HG03457 (cell line): ENCODE measurements around the gene STXBP5.
A peak's percentile ranks its signal among the peaks of the same experiment; 100 is the strongest.

ENCODE experiments used
- ATAC-seq: cut with Tn5 transposase; IDR thresholded peaks from one replicate; pipeline ENCODE4 v1.9.1; 2021; ENCODE audit warnings: moderate number of reproducible peaks; ENCODE audit not compliant: unreplicated experiment

The STXBP5 gene

DNA sequence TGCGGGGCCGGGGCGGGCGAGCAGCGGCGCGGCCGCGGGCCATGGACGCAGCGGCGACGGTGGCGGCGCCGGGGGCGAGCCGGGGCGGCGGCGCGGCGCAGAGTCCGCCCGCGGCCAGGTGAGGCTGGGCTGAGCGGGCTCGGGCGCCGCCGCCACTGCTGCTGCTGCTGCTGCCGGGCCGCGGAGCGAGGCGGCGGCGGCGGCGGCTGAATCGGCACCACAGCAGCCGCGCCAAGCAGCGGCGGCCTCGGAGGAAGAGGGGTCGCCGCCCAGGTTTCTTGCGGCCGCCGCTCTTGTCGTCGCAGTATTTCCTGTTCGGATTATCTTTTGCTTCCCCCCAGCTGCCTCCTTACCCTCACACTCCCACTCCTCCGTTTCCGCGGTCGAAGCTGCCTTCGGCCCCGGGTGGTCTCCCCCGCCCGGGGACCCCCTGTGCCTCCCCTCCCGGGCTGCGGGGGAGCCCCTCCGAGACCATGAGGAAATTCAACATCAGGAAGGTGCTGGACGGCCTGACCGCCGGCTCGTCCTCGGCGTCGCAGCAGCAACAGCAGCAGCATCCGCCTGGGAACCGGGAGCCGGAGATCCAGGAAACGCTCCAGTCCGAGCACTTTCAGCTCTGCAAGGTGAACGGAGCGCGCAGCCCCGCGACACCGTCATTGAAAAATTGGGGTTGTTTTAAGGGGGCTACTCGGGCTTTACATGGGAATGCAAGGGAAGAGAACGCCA lies at the start of gene STXBP5:
TSS of gene STXBP5 (plus strand) at position 358 of the 726 bp plus-strand sequence. CDS start at position 474, 116 bp downstream.
- peak; percentile 25 for ATAC-seq

DNA sequence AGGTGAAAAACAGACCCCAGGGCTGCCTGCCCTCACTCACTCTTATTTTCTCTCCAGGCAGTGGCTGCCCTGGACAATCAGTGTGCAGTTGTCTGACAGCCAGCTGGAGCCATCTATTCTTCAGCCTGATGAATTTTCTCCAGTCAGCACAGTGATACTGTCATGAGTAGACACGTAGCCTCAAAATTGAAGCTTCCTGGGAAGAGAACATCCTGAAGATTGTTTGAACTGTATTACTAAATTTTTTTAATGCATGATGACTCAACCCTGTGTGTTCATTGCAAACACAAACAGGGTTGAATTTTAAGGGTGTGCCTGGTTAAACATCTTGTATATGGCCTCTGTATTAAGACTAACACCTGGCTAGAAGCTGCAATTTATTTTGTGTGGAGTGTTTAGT lies 49.8 kb upstream of the STXBP5 start:
- ATAC-seq: no peak

DNA sequence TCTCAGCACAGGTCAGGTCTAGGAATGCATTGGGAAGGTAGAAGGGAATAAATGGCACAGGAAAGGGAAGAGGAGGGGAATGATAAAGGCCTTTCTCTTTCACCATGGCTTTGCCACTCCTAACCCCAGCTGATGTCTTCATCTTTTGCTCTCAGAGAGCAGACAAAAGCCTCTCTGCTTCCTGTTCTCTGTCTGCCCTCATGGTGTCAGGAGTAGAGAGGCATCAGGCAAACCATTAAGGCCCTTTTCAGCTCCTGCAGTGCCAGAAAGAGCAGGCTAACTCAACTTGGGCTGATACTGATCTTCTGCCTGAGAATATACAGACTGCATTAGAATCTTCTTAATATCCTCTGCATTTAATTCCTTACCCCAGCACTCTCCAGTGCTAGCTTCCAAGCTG lies 48.0 kb upstream of the STXBP5 start:
- ATAC-seq: no peak

DNA sequence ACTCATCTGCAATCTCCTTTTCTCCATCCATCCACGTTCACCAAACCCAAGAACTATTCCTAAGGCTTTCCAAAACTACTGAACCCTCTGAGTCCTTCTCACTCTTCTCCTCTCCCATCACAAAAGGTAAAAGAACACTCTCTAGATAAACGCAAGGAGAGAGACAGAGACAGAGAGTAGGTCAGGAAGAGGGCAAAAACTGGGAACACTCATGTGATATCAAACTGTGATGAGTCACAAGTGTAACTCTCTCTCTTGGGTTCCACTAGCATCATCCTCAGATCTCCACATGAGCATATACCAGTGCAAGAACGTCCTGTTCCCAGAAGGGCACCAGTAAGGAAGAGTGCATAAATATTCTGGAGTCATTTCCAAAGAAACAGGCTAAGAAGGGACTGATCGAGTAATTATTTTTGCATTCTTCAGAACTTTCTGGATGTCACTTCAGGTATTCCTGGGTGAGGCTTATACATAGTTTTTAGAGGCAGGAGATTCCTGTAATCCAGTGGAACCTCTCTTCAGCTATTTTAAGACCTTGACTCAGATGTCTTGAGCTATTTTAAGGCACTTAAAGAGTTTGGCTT lies 47.3 kb upstream of the STXBP5 start:
- no peak for ATAC-seq

DNA sequence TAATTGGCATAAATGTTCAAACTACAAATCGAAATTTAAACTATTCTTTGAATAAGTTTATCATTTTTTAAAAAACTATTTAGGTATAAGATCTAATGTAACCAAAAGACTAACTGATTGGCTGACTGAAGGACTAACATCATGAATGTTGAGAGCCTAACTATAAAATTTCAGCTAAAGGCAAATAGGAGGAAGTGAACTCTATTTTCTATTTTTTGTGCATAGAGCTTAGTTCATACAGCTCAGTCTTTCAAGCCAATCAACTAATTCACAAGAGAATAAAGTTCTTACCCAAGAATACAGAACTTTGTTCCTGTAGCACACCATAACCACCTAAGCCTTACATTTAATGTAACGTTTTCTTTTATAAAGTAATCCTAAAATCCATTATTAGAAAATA lies 46.3 kb upstream of the STXBP5 start:
- no peak for ATAC-seq

DNA sequence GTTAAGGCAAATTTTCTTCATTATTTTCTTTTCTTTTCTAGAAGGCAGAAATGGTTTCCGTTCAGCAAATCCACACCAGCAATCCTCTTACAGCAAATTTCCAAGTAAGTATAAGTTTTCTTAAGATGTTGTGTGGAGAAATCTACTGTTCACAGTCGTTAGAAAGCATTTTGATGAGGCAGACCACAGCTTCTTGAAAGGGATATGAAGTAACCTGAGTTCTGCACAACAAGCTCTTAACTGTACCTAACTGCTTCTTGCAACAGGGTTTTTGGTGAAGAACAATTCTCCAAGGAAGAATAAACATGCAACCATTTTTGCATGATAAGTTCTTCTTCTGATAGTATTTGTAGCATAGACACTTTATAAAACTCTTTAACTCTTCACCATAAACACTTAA lies 45.3 kb upstream of the STXBP5 start:
- ATAC-seq: no peak

DNA sequence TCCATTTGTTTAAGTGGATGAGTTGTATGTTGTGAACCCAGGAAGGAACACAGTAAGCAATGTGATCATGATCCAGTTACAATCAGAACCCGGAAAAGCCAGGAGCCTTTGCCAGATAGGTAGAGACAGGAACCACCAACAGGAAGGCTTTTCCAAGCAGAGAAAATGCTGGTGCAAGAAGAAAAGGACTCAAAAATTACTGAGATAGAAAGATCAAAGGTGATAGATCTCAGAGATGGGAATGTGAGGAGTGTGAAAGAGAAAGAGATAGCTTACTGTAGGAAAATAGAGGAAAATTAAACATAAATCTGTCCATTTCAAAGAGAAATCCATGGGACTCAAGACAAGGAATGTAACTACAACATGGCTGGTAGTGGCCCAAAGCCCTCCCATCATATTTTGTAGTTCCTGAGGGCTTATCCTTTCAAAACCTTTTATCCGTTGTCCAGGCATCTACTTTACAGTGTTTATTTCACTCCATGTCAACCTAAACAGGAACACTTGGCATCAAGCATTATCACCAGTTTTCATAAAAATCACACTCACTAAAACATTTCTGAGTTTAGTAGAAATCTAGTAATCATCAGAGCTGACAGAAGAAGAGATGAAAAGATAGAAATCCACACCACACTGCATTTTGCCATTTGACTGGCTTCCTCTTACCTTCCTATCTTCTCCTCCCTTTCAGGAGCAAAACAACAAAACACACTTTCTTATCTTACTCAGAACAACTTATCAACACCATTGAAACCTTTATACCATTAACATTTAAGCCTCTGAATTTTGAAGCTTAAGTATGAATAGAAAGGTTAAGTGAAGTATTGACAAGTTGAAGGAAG lies 44.5 kb upstream of the STXBP5 start:
- ATAC-seq: no peak

DNA sequence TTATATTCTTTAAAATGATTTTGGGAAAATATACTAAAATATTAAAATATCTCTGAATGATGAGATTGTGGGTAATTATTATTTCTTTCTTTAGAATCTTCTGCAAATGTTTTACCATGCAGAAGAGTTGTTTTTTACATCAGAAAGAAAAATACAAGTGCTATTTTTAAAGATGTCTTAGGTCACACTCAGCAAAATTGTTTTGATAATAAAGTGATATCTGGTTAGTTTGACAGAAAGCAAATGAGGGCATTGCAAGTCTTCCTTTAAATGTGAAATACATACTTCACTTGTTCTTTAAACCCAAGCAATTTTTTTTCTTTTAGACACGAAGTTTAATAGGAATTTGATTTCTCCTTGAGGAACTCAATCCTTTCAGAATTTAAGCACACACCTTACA lies 43.6 kb upstream of the STXBP5 start:
- no peak for ATAC-seq

DNA sequence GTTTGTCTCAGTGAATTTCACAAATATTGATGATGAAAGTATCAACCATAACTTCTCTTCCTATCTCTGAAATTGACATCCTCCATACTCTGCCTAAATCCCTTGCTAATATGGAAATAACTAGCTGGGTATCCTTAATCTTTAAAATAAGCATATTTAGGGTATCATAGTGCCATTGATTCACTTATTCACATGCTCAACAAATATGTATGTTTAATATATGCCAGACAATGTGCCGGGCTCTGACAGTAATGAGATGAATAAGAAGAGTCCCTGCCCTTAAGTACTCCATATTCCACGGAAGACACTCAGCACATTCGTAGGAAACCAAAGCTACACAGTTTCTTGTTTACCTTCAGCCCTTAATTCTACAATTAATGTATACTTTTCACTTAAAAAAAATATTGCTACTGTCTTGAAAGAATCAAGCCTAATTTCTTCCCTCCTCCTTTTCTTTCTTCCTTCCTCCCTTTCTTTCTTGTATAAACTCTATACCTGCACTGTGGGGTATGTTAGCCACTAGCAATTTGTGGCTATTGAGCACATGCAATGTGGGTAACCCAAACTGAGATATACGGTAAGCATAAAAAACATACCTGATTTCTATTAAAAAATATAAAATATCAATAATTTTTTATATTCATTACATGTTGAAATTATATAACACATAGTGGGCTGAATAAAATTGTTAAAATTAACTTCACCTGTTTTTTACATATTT lies 42.8 kb upstream of the STXBP5 start:
- ATAC-seq: no peak

DNA sequence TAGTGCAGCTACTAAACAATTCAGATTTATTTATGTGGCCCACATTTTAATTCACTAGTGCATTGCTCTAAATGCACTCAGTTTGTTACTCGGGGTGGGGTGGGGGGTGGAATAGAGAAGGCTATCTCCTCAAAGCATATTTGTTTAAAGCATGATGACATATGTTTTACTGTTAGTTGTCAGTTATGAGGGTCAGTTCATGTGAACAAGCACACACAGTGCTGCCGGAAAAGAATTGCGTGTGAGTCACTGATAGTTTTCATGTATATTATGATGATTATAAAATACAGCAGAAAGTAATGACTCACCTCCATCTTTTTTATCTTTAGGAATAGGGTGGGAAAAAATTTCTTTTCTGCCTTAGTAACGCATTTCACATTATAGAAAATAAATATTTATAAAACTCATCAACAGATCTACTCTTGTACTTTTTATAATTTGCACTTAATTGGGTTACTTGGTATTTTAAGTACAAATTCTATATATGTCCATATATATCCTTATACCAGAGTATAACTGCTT lies 42.2 kb upstream of the STXBP5 start:
- no peak for ATAC-seq

DNA sequence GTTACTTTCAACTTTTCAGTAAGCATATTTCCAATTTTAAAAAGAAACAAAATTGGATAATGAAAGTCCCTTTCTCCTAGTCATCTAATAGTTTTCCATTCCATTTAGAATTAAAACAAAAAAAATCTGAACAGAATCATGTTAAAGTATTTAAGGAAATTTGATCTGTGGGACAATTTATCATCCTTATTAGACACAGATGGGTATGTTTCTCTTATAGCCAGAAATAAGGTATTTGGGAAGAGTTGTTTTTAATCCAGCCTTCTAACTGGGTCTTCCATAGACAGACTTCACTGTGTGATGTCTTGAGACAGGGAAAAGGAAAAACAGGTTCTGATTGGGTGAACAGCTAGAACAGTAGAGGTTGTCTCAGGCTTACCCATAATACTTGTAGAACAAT lies 39.5 kb upstream of the STXBP5 start:
- no peak for ATAC-seq

DNA sequence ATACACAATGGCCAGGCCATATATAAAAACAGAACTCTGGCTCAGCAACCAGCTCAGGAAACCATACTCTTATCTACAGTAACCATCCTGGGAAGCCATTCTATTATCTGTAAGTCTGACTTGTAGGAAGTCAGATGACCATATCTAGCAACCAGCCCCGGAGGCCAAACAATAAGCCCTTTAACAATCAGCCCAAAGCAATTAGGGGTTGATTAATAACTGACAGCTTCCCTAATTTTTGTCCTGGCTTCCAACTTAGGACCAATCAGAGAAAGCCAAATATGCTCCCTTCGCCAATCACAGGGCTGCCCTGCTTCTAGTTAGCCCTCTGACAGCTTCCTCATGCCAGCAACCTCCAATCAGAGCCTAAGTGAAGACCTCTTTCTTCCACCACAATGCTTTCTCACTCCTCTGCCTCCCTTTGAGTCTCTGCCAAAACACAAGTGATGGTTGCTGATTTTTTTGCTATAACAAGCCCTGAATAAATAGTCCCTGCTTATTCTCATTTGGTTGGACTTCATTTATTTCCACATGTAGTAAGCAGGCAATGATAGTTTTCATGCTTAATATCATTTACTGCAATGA lies 37.8 kb upstream of the STXBP5 start:
- ATAC-seq: no peak

DNA sequence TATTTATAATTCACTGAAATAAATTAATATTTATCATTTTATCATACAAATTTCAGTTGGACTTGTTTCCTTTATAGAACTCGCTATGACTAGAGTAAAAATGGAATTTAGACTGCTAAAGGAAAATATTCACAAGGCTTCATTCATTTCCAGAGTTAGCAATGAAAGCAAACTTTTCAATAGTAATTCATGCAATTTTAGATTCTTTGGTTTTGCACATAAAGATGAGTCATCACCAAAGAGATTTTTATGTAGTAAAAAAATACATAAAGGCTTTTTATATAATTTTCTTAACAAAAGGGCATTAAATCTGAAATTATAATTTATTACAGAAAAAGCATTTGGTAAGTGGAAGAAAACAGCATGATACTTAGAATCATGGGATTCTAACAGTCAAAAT lies 37.2 kb upstream of the STXBP5 start:
- ATAC-seq: no peak

DNA sequence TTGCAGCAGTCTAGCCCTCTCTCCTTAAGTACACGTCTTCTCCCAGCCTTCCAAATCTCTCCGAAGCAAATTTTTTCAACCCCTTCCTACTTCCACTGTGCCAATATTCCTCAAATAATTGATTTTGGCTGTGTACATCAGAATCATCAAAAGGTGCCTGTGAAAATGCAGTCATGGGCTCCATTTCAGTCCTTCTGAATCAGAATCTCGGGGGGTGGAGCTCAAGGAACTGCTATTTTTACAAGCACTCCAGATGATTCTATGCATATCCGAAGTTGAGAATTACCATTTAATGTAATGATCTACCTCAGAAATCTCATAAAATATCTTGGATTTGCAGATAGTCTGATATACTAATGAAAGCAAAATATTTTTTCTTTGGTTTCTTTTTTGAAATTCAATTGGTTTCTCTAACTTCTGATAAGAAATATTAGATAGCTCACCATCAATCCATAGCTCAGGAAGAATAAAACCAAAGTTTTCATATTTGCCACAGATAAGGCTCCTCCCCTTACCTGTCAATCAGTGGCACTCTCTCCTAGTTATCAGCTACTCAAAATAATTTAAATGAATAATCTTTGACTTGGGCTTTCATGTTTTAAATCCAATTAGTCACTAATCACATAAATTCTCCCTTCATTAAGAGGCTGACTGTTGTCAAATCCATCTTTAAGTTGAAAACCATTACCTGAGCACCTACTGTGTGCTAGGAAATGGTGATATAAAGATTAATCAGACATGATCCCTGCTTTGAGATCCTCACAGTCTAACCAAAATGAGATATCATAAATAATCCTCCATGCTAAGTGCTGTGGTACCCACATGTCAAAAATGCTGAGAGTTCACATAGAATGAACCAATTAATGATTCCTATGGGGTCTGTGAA lies 36.4 kb upstream of the STXBP5 start:
- ATAC-seq: no peak

DNA sequence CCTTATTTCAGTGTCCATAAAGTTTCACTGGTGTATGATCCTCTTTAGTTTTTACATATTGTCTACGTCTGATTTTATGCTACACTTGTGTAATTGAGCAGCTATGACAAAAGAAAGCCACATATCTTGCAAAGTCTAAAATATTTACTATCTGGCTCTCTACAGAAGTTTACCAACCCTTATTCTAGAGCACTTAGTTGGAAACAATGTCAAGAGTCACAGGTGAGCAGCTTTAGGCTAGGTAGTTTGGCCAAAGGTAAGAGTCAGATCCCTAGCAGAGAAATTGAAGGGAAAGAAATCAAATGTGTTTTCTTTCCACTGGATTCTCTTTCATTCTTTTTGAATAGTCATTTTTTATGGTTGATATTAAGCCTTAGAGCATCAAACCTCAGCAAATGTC lies 34.7 kb upstream of the STXBP5 start:
- ATAC-seq: no peak

DNA sequence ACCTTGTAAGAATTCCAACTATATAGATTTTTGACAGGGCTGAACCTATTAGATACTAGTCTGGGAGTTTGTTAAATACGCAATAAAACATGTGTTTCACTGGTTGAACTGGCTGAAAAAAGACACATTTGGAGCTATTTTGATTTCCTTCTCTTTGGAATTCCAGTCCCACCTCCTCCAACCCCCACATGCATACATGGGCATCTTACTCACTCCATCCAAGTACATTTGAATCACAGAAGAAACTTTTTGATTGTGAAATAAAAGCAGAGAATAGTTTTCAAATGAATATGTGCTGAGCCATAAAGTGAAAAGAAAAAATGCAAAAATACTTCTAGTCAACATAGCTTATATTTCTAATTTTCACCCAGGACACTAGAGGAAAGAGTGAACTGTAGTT lies 33.9 kb upstream of the STXBP5 start:
- ATAC-seq: no peak

DNA sequence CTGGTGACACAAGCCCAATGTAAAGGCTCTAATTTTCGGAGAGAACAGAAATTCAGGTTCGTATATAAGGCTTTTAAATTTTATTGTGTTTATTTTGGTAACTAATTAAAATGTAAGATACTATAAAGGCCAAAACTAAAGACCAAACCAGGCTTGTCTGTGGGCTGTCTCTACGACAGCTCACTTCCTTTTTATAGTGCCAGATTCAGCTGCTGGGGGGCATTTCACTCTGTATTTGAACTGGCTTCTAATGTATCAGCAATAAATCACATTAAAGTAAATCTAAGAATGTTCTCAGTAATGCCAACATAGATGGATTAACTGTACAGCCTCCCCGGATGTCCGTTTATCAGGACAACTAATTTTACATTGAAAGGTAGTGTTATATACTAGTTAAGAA lies 31.1 kb upstream of the STXBP5 start:
- no peak for ATAC-seq

DNA sequence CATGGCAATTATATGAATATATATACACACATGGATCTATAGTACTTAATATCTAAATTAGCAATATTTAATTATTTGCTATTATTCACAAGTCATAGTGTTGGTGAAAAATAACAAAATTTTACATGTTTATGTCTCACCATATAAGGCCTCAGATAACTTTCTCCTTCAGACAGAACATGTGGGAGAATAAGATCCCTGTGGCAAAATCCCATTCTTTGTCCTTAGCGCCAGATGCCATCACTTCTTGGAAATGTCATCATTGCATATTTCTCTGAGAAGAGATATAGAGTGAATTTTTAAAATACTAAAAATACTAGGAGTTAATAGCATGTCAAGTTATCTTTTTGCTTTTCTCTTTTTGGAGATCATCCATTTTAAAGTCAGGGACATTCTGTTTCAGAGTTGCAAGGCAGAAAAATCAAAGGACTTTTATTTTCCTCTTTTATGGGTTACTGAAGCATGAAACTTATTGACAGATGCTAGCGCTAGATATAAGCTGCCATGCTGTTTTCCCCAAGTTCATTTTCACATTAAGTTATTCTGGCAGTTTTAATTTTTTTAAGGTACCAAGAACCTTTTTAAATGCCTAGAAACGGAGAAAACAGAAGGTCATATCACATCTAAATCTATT lies 30.4 kb upstream of the STXBP5 start:
- ATAC-seq: no peak

DNA sequence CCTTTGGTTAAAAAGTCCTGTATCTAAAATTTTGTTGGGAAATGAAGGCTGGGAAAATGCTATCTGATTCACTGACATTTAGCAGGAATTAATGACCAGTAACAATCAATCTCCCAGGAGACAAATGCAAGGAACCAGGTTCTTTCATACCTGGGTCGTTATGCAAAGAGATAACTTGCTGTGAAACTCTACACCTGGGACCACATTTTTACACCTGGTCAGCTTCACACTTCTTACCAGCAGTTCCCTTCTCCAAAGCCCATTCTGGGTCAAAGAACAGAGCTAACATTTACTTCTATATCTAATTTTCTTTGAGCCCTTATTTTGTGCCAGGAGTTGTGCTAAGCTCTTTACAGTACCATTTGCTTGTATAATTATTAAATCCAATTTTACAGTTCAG lies 27.4 kb upstream of the STXBP5 start:
- no peak for ATAC-seq
